GM23248 (cell line): Measurements from ENCODE around the gene MED12L.

ENCODE experiments used
- EZH2 ChIP-seq: fragments of 200-600 bp; sonication (generic); IDR thresholded peaks from 2 replicates; pipeline ENCODE4 v1.6.1; 2018; ENCODE audit warnings: antibody characterized with exemption, mild to moderate bottlenecking; ENCODE audit not compliant: insufficient read depth, poor library complexity, severe bottlenecking
- EZH2phosphoT487 ChIP-seq: fragments of 200-600 bp; sonication (generic); IDR thresholded peaks from 2 replicates; pipeline ENCODE4 v1.6.1; 2018; ENCODE audit warnings: antibody characterized with exemption, moderate library complexity, mild to moderate bottlenecking, low read depth; ENCODE audit not compliant: insufficient read depth

DNA sequence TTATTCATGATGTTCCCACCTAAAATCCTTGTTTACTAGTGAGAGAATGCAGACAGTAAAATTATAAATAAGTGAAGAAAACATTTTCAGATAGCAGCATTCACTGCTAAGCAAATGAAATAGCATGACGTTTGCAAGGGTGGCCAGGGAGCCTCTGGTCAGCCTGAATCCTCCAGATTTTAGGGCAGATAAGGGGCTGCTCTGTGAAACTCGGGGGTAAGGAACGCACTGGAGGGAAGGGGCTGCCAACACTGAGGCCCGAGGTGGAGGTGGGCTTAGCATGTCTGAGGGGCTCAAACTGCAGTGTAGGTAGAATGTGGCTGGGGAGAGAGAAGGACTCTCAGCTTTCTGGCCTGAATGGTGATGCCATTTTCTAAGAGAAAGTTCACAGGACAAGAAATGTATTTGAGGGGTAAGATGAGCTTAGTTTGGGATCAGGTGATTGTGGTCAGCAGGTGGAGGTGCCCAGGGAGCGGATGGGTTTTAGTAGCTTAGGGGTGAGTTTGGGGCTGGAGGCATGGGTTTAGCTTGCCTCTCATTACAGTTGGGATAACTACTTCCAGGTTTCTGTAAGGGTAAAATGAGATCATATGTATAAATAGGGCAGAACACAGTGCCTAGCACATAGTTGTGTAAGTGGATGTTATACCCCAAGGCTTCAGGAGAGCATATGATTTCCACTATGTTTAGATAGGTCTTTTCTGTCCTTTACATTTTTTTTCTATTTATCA, 97.0 kb downstream of the MED12L start:
- no peak for TF ChIP-seq EZH2
- no peak for TF ChIP-seq EZH2phosphoT487
